ENCODE measurements around the gene GSTP1.
"Not testable (repeated sequence)": the region's sequence is repeated elsewhere in the genome, so short reads cannot be mapped to it uniquely, and the experiment has no call there.

GSTP1 gene

GRCh38 chr11:67616431-67617242, 33.0 kb downstream of the GSTP1 start:
- DNase-seq, result no peak

DNA sequence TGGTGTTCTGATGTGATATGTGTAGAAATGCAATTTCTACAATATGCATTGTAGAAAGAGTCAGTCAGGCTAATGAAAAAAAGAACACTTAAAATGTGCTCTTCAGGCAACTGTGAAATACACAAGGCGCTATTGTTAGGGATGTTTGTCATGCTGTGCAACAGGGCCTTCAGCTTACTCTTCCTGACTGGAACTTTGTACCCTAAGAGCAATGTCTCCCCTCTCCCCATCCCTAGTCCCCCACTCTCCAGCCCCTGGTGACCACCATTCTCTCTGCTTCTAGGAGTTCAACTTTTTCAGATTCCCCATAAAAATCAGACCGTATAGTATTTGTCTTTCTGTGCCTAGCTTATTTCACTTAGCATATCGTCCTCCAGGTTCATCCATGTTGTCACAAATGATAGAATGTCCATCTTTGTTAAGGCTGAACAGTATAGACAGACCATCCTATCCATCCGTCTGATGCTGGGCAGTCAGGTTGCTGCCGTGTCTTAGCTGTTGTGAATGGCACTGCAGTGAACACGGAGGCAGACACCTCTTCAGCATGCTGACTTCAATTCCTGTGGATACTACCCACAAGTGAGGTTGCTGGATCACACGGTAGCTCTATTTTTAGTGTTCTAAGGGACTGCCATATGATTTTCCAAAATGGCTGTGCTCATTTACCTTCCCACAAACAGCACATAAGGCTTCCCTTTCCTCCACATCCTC, 33.8 kb downstream of the GSTP1 start:
- no peak for DNase-seq

DNA sequence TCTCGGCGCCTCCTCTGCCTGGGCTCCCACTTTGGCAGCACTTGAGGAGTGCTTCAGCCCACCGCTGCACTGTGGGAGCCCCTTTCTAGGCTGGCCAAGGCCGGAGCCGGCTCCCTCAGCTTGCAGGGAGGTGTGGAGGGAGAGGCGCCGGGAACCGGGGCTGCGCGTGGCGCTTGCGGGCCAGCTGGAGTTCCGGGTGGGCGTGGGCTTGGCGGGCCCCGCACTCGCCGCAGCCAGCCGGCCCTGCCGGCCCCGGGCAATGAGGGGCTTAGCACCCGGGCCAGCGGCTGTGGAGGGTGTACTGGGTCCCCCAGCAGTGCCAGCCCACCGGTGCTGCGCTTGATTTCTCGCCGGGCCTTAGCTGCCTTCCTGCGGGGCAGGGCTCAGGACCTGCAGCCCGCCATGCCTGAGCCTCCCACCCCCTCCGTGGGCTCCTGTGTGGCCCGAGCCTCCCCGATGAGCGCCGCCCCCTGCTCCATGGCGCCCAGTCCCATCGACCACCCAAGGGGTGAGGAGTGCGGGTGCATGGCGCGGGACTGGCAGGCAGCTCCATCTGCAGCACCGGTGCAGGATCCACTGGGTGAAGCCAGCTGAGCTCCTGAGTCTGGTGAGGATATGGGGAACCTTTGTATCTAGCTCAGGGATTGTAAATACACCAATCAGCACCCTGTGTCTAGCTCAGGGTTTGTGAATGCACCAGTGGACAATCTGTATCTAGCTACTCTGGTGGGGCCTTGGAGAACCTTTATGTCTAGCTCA, 35.5 kb downstream of the GSTP1 start:
- not testable (repeated sequence) for DNase-seq

- DNase-seq, result not testable (repeated sequence)
Measured at GRCh38 chr11:67619683-67620618, 36.3 kb downstream of the GSTP1 start.

DNA sequence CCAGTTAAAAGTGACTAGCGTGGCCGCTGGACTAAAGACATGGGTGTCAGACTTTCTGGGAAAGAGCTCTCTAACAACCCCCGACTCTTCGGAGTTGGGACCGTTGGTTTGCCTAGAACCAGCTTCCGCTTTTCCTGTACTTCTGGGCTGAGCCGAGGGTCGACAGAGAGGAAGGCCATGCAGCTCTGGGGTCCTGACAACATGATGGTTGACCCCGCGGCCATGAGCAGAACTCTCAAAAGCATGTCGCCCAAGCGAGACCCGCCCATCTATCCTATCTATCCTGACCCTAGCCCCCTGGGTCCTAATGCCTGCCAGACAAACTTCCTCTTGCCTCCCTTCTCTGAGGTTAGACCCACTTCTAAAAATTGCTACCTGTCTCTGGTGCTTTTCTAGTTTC, 37.0 kb downstream of the GSTP1 start:
- not testable (repeated sequence) for DNase-seq

DNA sequence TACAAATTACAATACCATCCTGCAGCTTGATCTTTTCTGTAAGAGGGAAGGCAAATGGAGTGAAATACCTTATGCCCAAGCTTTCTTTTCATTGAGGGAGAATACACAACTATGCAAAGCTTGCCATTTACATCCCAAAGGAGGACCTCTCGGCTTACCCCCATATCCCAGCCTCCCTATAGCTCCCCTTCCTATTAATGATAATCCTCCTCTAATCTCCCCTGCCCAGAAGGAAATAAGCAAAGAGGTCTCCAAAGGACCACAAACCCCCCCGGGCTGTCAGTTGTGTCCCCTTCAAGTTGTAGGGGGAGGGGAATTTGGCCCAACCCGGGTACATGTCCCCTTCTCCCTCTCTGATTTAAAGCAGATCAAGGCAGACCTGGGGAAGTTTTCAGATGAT, 38.3 kb downstream of the GSTP1 start:
- not testable (repeated sequence) for DNase-seq

GRCh38 chr11:67622905-67623304, 39.3 kb downstream of the GSTP1 start:
- DNase-seq, result not testable (repeated sequence)

GRCh38 chr11:67623795-67624194, 40.2 kb downstream of the GSTP1 start:
- not testable (repeated sequence) for DNase-seq

DNA sequence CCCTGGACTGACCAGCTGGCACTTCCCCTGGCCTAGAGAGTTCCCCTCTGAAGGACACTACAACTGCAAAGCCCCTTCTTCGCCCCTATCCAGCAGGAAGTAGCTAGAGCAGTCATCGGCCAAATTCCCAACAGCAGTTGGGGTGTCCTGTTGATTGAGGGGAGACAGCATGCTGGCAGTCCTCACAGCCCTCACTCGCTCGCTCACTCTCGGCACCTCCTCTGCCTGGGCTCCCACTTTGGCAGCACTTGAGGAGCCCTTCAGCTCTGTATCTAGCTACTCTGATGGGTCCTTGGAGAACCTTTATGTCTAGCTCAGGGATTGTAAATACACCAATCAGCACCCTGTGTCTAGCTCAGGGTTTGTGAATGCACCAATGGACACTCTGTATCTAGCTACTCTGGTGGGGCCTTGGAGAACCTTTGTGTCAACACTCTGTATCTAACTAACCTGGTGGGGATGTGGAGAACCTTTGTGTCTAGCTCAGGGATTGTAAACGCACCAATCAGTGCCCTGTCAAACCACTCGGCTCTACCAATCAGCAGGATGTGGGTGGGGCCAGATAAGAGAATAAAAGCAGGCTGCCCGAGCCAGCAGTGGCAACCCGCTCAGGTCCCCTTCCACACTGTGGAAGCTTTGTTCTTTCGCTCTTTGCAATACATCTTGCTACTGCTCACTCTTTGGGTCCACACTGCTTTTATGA, 42.7 kb downstream of the GSTP1 start:
- not testable (repeated sequence) for DNase-seq

GRCh38 chr11:67626970-67627369, 43.4 kb downstream of the GSTP1 start:
- no peak for DNase-seq

GRCh38 chr11:67627441-67627811, 43.8 kb downstream of the GSTP1 start:
- no peak for DNase-seq

DNA sequence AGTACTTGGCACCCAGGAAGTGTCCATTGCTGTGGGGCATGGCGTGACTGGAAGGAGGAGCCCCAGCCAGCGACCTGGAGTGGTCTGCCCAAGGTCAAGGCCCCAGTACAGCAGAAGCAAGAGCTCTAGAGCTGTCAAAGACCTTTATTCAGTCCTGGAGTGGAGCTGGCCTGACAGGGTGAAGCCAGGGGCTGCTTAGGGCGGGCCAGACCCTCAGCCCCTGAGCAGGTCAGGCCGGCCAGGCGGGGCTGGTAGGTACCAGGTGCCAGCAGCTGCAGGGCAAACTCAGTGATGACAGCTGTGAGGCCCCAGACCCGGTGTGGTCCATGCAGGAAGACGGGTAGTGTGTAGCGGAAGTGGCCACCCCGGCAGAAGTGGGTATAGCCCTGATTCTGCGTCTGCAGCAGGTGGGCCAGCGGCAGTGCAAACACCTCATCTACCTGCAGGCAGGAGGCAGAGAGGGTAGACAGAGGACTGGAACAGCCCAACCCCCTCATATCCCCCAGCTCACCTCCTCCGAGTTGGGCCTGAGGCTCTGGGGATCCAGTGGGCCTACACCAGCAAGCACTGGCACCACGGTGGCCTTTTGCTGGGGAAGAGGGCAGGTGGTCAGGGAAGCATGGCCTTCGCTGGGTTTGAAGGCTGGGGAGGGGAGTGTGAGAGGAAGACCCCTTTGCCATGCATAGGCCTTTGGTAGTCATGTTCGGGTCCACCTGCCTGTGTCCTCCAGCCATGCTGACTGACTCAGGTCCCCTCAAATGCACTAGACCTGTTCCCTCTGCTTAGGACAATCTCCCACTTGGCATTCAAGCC, 44.4 kb downstream of the GSTP1 start:
- no peak for DNase-seq

- DNase-seq, result no peak
Measured at GRCh38 chr11:67628710-67629385, 45.2 kb downstream of the GSTP1 start.

DNA sequence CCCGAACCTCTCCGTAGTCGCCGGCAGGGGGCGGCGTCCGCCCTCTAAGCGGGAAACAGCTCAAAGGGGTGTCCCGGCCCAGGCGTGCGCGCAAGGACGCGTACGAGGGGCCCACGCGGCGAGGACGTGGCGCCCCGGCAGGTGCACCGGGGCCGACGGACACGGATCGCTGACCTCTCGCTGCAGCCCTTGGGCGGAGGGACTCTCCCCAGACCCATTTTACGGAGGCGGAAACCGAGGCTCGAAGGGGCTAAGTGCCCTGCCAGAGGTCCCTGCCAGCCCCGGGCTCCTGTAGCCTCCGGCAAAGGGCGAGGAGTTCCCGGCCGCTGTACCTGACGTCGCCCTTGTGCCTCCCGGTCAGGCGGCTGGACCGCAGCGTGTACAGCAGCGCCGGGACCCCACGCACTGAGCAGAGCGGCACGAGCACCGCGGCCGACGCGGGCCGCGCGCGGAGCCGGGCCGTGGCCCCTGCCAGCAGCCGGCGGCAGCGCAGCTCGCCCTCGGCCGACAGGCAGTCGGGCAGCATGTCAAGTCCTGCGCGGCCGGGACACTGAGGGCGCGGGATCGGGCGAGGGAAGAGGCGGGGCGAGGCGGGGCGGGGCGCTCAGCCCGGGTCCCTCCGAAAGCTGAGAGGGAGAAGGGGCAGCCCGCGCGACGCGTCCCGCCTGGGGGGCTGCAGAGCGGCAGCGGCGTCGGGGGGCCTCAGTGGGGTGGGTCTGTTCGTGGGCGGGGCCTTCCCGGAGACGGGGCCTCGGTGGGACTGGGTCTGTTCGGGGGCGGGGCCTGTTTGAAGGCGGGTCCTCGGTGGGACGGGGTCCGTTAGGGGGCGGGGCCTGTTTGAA, 46.0 kb downstream of the GSTP1 start, which contains the start of gene NUDT8:
Gene NUDT8, minus strand, starts transcription at position 552 of the 842 bp plus-strand sequence. Its CDS starts 26 bp downstream, at position 526.
- DNase-seq, result peak; percentile 77

- peak; percentile 97 for DNase-seq
Measured at GRCh38 chr11:67630228-67630942, 46.8 kb downstream of the GSTP1 start.

GRCh38 chr11:67630943-67631331, 47.3 kb downstream of the GSTP1 start:
- no peak for DNase-seq

- DNase-seq, result no peak
Measured at GRCh38 chr11:67631411-67631810, 47.8 kb downstream of the GSTP1 start.

DNA sequence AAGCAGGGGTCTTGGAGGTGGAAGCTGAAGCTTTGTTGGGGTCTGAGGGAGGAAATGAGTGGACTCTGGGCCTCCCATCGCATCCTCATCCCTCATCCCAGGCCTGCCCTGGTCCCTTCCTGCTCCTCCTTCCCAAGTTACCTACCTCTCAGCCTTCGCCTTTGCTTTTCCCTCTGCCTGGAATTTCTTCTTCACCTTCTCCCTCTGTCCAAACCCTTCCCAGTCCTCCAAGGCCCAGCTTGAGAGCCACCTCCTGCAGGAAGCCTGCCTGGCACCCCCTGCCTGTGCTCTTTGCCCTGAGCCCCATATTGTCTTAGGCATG, 48.2 kb downstream of the GSTP1 start:
- no peak for DNase-seq

Measured in NCI-H2171 (cell line).